Hematopoietic multipotent progenitor cell treated with erythropoietin and hydrocortisone succinate and interleukin-3 and kit ligand, for 6 days (in vitro differentiated cells): ENCODE data around the gene CDK2AP2.
"Not testable (repeated sequence)": the region's sequence is repeated elsewhere in the genome, so short reads cannot be mapped to it uniquely, and the experiment has no call there.

Experiments
- DNase-seq: peaks from one replicate; pipeline ENCODE4 v3.0.0-alpha.2; 2015

Gene CDK2AP2

DNA sequence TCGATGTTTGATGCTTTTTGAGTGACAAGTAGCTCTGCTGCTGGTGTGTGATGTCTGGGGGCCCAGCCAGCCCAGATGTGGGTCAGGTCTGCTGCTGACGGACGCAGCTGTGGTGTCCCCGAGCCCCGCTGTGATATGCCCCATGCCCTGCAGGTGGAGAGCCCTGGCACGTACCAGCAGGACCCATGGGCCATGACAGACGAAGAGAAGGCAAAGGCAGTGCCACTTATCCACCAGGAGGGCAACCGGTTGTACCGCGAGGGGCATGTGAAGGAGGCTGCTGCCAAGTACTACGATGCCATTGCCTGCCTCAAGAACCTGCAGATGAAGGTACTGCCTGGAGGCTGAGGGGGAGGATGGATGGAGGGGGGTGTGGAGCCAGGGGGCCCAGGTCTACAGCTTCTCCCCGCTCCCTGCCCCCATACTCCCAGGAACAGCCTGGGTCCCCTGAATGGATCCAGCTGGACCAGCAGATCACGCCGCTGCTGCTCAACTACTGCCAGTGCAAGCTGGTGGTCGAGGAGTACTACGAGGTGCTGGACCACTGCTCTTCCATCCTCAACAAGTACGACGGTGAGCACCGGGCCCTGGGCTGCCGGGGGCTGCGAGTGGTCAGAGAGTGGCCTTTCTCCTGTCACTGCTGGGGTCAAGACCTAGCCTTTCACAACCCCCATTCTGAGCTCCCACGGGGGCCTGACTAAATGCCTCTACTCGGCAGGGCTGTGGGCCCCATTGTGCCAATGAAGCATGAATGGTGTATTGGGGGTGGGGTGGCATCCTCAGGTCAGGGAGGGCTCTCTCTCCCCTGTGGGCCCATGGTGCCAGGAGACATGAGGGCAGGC, 17.9 kb downstream of the CDK2AP2 start:
- DNase-seq, result no peak

- no peak for DNase-seq
Measured at GRCh38 chr11:67489203-67489884, 18.6 kb downstream of the CDK2AP2 start.

DNA sequence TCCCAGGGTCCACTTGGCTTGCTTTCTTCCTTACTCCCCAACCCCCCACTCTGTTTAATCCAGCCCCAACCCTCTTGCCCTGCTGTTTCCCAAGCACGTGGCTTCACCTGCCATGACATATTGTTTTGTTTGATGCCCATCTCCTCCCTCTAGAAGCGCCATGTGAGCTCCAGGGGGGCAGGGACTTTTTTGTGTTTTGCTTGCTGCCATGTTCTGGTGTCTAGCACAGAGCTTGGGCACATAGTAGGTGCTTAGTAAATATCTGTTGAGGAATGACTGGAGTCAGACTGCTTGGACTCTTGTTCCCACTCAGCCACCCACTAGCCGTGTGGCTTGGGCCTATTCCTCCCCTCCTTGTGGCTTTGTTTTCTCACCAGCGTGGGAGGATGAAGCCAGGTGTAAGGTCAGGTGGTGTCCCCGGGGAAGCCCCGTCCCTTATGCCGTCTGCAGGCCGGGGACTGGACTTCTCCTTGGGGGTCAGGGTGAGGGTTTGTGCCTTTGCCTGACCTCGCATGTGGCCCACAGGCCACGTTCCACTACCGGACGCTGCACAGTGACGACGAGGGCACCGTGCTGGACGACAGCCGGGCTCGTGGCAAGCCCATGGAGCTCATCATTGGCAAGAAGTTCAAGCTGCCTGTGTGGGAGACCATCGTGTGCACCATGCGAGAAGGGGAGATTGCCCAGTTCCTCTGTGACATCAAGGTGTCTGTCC, 21.3 kb downstream of the CDK2AP2 start:
- DNase-seq, result no peak

- peak; percentile 23 for DNase-seq
Measured at GRCh38 chr11:67485873-67486361, 22.0 kb downstream of the CDK2AP2 start.

- DNase-seq, result peak; percentile 69
Measured at GRCh38 chr11:67484847-67485311, 23.1 kb downstream of the CDK2AP2 start.

DNA sequence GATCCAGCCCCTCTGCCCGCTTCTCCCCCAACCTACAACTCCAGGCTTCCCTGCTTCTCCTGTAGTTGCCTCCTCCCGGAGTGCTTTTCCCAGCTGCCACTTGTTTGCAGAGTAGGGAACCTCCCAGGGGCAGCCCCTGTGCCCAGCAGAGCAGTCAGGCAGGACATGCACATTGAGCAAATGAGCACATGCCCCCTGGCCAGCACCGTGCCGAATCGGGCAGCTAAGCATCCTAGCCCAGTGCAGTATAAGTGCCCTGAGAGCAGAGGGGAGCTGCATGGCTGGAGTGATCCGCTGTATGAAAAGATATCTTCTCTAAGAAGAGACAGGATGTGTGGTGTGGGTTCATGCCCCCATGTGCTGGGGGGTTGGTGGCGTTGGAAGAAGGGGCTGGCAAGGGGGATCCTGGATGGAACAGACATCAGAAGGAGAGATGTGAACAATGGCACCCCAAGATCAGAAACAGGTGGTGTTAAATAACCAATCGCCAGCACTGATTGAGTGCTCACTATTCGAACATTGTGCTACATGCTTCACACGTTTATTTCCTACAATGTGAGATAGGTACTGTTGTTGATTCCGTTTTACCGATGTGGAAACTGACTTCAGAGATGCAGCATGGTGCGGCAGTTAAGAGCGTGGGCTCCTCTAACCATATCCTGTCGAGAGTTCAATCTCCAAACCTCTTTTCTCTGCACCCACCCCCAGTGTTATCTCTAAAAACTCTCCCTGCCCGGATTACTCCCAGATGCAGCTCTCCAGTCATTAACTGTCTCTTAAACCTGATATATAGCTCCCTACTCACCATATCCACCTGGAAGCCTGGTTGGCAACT, 23.9 kb downstream of the CDK2AP2 start:
- peak; percentile 31 for DNase-seq

DNA sequence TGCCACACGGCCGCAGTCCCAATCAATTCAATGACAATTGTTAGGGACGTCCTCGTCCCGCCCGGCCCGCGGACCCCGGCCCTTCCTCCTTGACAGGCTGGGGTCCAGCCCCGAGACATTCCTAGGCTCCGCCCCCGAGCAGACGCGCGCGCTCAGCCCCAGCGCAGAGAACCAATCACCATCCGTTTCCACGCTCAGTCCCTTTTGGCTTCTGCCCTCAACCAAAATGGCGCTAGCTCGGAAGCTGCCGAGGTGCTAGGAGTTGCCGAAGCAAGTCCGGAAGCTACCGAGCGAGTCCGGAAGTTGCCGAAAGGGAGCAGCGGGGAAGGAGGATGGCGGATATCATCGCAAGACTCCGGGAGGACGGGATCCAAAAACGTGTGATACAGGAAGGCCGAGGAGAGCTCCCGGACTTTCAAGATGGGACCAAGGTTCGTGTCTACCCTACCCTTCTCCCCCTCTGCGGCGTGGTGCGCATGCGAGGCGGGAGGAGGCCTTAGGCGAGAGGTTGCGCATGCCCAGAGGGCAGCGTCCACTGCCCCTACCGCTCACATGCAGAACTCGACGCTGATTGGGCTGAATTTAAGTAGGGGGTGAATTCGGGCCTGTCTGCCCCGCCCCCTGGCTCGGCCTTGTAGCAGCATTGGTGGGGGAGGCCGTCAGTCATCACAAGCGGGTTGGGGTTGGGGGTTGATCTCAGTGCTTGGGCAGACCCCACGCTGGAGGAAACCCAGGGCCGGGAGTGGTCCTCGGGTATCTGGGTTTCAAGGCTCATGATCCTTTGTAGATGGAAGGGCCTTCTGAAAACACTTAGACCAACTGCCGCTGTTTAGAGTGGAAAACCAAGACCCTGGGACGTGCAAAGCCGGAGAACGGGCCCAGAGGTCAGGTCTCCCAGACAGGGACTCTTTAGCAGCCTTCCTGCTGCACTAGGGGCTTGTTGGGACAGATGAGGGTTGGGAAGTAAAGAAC, 24.8 kb downstream of the CDK2AP2 start, which contains the start of gene AIP:
TSS of gene AIP (plus strand) at position 200 of the 972 bp plus-strand sequence. CDS start at position 333, 133 bp downstream.
- peak; percentile 99 for DNase-seq

DNA sequence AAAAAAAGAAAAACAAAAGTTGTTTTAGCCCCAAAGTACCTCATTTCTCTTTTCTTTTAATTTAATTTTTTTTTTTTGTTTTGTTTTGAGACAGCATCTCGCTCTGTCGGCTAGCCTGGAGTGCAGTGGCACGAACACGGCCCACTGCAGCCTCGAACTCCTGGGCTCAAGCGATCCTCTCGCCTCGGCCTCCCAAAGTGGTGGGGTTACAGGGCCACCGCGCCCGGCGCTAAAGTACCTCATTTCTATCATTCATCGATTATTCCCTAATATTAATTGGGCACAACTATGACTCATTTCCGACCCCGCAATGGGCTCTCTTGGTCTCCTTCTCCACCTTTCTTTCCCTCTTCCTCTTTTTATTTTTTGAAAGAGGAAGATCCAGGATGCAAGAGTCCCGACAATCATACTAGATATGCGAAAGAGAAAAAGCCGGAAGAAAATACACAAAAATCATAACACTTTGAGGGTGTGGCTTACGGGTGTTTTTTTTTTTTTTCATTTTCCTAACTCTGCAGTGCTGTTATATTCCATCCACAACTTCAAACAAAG, 25.6 kb downstream of the CDK2AP2 start:
- DNase-seq, result no peak

DNA sequence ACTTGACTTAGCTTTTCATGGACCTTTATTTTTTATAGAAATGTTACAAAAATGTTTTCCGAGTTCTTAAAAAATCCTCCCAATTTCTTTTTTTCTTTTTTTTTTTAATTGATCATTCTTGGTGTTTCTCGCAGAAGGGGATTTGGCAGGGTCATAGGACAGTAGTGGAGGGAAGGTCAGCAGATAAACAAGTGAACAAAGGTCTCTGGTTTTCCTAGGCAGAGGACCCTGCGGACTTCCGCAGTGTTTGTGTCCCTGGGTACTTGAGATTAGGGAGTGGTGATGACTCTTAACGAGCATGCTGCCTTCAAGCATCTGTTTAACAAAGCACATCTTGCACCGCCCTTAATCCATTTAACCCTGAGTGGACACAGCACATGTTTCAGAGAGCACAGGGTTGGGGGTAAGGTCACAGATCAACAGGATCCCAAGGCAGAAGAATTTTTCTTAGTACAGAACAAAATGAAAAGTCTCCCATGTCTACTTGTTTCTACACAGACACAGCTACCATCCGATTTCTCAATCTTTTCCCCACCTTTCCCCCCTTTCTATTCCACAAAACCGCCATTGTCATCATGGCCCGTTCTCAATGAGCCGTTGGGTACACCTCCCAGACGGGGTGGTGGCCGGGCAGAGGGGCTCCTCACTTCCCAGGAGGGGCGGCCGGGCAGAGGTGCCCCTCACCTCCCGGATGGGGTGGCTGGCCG, 30.5 kb downstream of the CDK2AP2 start:
- DNase-seq, result not testable (repeated sequence)

- not testable (repeated sequence) for DNase-seq
Measured at GRCh38 chr11:67476692-67477091, 31.3 kb downstream of the CDK2AP2 start.

GRCh38 chr11:67472882-67473281, 35.1 kb downstream of the CDK2AP2 start:
- DNase-seq, result no peak

GRCh38 chr11:67470337-67471002, 37.5 kb downstream of the CDK2AP2 start:
- no peak for DNase-seq

DNA sequence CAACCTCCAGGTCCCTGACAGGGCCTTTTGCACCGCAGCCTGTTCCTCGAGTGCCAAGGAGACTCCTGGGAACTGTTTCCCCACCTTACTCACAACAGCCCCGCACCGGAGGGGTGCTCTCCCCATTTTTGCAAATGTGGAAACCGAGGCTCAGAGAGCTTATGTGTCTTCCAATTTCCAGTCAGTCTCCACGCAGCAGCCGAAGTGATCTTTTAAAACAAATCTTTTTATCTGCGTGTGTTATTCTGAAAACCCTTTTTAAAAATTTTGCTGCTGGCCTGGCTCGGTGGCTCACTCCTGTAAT, 38.5 kb downstream of the CDK2AP2 start:
- no peak for DNase-seq

GRCh38 chr11:67468759-67469507, 39.0 kb downstream of the CDK2AP2 start, which contains the start of gene TMEM134:
TSS of gene TMEM134 (minus strand) at chr11:67469251. CDS start at chr11:67469192, 59 bp downstream.
- DNase-seq, result peak; percentile 96

DNA sequence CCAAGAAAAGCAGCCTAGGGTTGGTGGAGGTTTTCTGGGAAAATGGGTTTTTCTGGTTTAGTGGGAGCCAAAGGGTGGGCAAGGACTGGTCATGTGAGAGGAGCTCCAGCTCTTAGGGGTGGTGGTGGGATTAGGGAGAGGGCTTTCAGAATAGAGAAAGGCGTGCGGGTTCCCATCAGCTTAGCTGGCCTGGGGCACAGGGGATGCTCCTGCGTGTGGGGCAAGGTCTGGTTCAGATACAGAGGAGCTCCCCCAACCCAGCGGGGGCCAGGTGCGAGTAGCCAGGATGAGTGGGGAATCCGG, 39.6 kb downstream of the CDK2AP2 start:
- DNase-seq, result no peak

DNA sequence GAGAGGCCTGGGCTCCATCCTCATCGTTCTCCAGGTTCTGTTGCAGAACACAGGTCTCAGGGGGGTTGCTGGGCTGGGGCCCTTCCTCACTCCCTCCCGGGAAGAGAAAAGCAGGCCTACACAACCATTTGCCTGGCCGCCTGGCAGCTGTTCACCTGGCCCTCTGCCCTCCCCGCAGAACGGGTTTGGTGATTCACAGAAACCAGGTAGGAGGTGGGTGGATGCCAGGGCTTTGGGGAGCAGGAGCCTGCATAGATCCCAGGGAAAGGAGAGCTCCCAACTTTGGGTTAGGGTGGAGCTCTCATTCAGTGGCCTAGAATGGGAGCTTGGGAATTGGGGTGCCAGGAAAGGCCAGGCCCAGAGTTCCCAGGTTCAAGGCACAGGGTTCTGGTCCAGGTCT, 39.9 kb downstream of the CDK2AP2 start:
- no peak for DNase-seq

DNA sequence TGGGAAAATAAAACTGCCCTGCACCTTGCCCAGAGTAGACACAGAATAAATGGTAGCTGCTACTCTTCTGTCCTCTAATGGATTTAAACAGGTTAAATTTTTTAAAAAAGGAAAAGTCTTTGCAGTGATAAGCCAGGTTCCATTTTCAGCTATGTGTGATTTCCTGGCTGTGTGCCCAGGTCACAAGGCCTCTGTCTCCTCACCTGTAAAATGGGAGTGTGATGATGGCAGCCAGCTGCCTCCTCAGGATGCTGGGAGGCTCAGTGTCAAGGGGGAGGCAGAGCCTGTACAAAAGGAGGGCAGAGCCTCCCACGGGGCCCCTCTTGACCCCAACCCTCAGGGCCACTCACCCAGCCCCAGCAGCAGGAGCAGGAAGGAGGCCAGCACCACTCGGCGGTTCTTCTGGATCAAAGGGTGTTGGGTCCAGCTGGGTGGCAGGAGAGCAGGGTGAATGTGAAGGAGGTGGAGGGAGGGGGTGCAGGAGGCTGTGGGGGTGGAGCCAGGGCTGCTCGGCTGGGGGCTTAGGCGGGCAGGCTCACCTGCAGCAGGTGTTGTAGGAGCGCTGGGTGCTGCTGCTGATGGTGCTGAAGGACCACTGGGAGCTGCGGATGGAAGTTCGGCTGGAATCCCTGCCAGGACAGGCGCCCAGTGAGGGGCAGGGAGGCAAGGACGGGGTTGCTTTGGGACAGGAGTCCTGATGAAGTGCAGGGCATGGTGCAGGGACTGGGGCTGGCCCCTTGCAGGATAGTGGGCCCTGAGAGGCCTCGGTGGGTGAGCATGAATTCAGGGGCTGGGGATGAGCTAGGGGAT, 40.8 kb downstream of the CDK2AP2 start:
- DNase-seq, result no peak

DNA sequence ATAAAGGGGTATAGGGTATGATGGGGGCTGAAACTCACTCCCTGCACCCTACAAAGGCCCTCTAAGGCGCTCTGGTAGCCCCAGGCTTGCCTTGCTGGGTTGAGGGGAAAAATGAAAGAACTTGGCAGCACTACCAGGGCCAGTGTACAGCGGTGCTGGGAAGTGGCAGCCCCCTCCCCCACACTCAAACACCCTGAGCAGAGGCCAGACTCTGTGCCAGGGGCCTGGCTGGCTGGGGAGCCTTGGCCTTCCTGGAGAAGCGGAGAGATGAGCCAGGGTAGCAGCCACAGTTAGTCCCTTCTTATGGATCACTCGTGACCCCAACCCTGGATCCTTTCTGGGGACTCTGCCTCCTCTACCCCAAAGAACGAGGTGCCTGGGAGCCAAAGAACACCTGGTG, 41.6 kb downstream of the CDK2AP2 start:
- DNase-seq, result no peak
